ENCODE measurements around the gene USP20. TPM values are rescaled to one million over a fixed set of nuclear protein-coding genes. Genes with fewer than 3 reads are reported as not detected.

Gene USP20
- total RNA-seq, 1 donor from 2014 or later, result 35.9 TPM

GRCh38 chr9:129810116-129810515 is 25.1 kb upstream of the USP20 start:
- H3K4me1 Mint-ChIP-seq, result peaks cover 9% of the 10 kb centered on the region
- H3K9me3 Mint-ChIP-seq, result no peaks in the 10 kb centered on the region
- H3K4me3 Mint-ChIP-seq, result peak overlapping the region; percentile 12
- TF ChIP-seq CTCF (conservative IDR thresholded peaks at IDR 0.05), result no peak
- H3K27me3 Mint-ChIP-seq (ENCODE audit: low read depth), result no peaks in the 10 kb centered on the region
- peaks cover 4% of the 10 kb centered on the region for H3K36me3 Mint-ChIP-seq (ENCODE audit: low read depth)
- H3K27ac Mint-ChIP-seq (ENCODE audit: unreplicated experiment), result no peak overlapping the region
- no peak for DNase-seq (ENCODE audit: low read depth, low spot score)

- Mint-ChIP-seq H3K36me3 (ENCODE audit: low read depth) (peaks cover 4% of the 10 kb centered on the region), H3K27ac (ENCODE audit: unreplicated experiment) (no peak overlapping the region), H3K4me3 (no peak overlapping the region), H3K9me3 (no peaks in the 10 kb centered on the region), H3K27me3 (ENCODE audit: low read depth) (no peaks in the 10 kb centered on the region), H3K4me1 (peaks cover 9% of the 10 kb centered on the region)
- DNase-seq (ENCODE audit: low read depth, low spot score), result no peak
- TF ChIP-seq CTCF (conservative IDR thresholded peaks at IDR 0.05), result no peak
Measured at GRCh38 chr9:129810788-129811187, 24.5 kb upstream of the USP20 start.

- no peak overlapping the region for H3K4me3 Mint-ChIP-seq
- no peaks in the 10 kb centered on the region for H3K27me3 Mint-ChIP-seq (ENCODE audit: low read depth)
- no peak for DNase-seq (ENCODE audit: low read depth, low spot score)
- H3K4me1 Mint-ChIP-seq, result peaks cover 3% of the 10 kb centered on the region
- TF ChIP-seq CTCF (conservative IDR thresholded peaks at IDR 0.05), result no peak
- peaks cover 7% of the 10 kb centered on the region for H3K36me3 Mint-ChIP-seq (ENCODE audit: low read depth)
- no peak overlapping the region for H3K27ac Mint-ChIP-seq (ENCODE audit: unreplicated experiment)
- H3K9me3 Mint-ChIP-seq, result no peaks in the 10 kb centered on the region
Measured at GRCh38 chr9:129811967-129812363, 23.3 kb upstream of the USP20 start.

- TF ChIP-seq CTCF (conservative IDR thresholded peaks at IDR 0.05), result no peak
- H3K9me3 Mint-ChIP-seq, result no peaks in the 10 kb centered on the region
- H3K4me1 Mint-ChIP-seq, result peaks cover 3% of the 10 kb centered on the region
- H3K27me3 Mint-ChIP-seq (ENCODE audit: low read depth), result no peaks in the 10 kb centered on the region
- DNase-seq (ENCODE audit: low read depth, low spot score), result no peak
- H3K4me3 Mint-ChIP-seq, result no peak overlapping the region
- no peak overlapping the region for H3K27ac Mint-ChIP-seq (ENCODE audit: unreplicated experiment)
- H3K36me3 Mint-ChIP-seq (ENCODE audit: low read depth), result peaks cover 4% of the 10 kb centered on the region
Measured at GRCh38 chr9:129812385-129812784, 22.9 kb upstream of the USP20 start.

- no peak for TF ChIP-seq CTCF (conservative IDR thresholded peaks at IDR 0.05)
- Mint-ChIP-seq H3K27me3 (ENCODE audit: low read depth) (no peaks in the 10 kb centered on the region), H3K27ac (ENCODE audit: unreplicated experiment) (no peak overlapping the region), H3K4me3 (no peak overlapping the region), H3K36me3 (ENCODE audit: low read depth) (peaks cover 4% of the 10 kb centered on the region), H3K9me3 (no peaks in the 10 kb centered on the region), H3K4me1 (peaks cover 3% of the 10 kb centered on the region)
- no peak for DNase-seq (ENCODE audit: low read depth, low spot score)
Measured at GRCh38 chr9:129813661-129814060, 21.6 kb upstream of the USP20 start.

Data from neural crest cell (in vitro differentiated cells).